ENCODE data around the gene SHANK2.

DNA sequence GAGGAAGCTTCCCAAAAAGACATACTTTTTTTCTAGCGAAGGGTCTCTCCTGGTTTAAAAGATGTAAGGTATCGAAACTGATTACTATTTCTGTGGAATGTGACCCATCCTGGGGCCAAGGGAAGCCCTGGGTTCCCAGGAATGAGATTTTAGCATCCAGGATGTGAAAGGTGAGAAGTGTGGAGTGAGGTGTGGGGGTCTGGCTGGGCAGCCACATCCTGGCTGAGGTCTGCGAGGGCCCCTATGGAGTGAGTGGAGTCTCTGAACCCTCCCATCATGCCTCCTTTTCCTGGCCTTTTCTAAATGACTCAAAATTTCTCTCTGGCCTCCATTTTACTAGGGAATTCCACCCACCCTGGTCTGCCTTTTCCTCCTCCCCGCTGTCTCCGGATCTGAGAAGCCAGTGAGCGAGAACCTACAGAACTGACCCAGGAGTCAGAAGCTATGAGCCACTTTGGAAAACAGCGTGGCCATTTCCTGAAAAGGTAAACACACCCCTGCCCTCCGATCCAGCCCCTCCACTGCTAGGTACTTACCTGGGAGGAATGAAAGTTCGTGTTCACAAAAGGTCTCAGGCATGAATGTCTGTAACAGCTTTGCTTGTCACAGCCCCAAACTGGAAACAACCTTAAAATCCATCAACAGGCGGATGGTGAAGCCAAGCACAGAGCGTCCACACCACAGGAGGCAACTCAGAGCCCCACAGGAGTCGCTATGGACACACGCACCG, 27.7 kb upstream of the SHANK2 start:
- no peak for TF ChIP-seq EP300 (IDR thresholded peaks at IDR 0.05)
- TF ChIP-seq, protein P1, sequence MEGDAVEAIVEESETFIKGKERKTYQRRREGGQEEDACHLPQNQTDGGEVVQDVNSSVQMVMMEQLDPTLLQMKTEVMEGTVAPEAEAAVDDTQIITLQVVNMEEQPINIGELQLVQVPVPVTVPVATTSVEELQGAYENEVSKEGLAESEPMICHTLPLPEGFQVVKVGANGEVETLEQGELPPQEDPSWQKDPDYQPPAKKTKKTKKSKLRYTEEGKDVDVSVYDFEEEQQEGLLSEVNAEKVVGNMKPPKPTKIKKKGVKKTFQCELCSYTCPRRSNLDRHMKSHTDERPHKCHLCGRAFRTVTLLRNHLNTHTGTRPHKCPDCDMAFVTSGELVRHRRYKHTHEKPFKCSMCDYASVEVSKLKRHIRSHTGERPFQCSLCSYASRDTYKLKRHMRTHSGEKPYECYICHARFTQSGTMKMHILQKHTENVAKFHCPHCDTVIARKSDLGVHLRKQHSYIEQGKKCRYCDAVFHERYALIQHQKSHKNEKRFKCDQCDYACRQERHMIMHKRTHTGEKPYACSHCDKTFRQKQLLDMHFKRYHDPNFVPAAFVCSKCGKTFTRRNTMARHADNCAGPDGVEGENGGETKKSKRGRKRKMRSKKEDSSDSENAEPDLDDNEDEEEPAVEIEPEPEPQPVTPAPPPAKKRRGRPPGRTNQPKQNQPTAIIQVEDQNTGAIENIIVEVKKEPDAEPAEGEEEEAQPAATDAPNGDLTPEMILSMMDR (IDR thresholded peaks at IDR 0.05): no peak
- TF ChIP-seq POLR2AphosphoS5 (IDR thresholded peaks at IDR 0.05): no peak
- no peak for TF ChIP-seq POLR2A (IDR thresholded peaks at IDR 0.05; ENCODE audit: low read depth)
